Motor neuron (in vitro differentiated cells): ENCODE measurements around the gene KYAT1. TPM values are rescaled to one million over a fixed set of nuclear protein-coding genes. Genes with fewer than 3 reads are reported as not detected.
A peak's percentile ranks its signal among the peaks of the same experiment; 100 is the strongest.

ENCODE experiments used
- ATAC-seq, 8 experiments: fragments of 200-7000 bp; cut with Tn5 transposase; replicated peaks in 6 of 8; 2 replicates each; pipeline ENCODE4 v1.8.0; 2021; ENCODE audit warnings: mild to moderate bottlenecking in 8 of 8, moderate library complexity in 8 of 8
- H3K27ac ChIP-seq, 2 donors: fragments of 250-450 bp; sonication (Bioruptor Pico); 2 replicates each; pipeline ENCODE4 v1.9.0; 2021; ENCODE audit warnings: antibody characterized with exemption in 2 of 2, mild to moderate bottlenecking in 2 of 2, moderate library complexity in 1 of 2
- H3K4me1 ChIP-seq, 2 donors: fragments of 250-450 bp; sonication (Bioruptor Pico); replicated peaks in 1 of 2; 2 replicates each; pipeline ENCODE4 v1.6.1; 2021; ENCODE audit warnings: antibody characterized with exemption in 2 of 2, mild to moderate bottlenecking in 2 of 2, moderate library complexity in 1 of 2
- H3K4me3 ChIP-seq, 5 donors: fragments of 250-450 bp; sonication (Bioruptor Pico); 2 replicates each; pipeline ENCODE4 v1.9.0; 2021; ENCODE audit warnings: antibody characterized with exemption in 5 of 5, mild to moderate bottlenecking in 5 of 5, moderate library complexity in 4 of 5
- WGBS, 10 experiments: fragments of 450-650 bp; shearing (Covaris generic); methylation state at CpG; one replicate each; pipeline ENCODE4 v1.0.0; 2022; 5-methylcytosine and 5-hydroxymethylcytosine counted together
- in situ Hi-C, 9 experiments: fragments of 400-800 bp; cut with MboI; loops; one replicate each; pipeline ENCODE4 v1.15.0; 2021; ENCODE audit warnings: low sequenced_read_pairs in 9 of 9, low pct_unique_long_range_greater_than_20kb in 2 of 9; ENCODE audit not compliant: unreplicated experiment in 9 of 9
- total RNA-seq, 8 experiments: library from RNA; unstranded; fragments of 300-600 nt; gene quantifications; 2 replicates each; pipeline versions ENCODE4 v1.2.3 to v1.2.4, GENCODE V29; 2022

The KYAT1 gene
- total RNA-seq, 8 experiments from 2014 or later = 4.0 to 15.9 (median 10.8) TPM

GRCh38 chr9:128840524-128840923 lies 41.2 kb downstream of the KYAT1 start:
- 80 to 100% (median 100%) methylated on average over 1 of the region's 1 CpG; no CpG with 5 or more reads in 4 of the 10 experiments for WGBS, 10 experiments
- ATAC-seq = no peak

GRCh38 chr9:128838338-128838737 lies 43.4 kb downstream of the KYAT1 start:
- H3K4me3 ChIP-seq = no peak overlapping the region
- WGBS, 10 experiments = 40 to 100% (median 83%) methylated on average over 1 of the region's 3 CpGs; no CpG with 5 or more reads in 7 of the 10 experiments
- in situ Hi-C loops = no loop called here
- no peak overlapping the region for H3K27ac ChIP-seq
- no peaks in the 10 kb centered on the region for H3K4me1 ChIP-seq
- ATAC-seq = no peak

More at GRCh38 chr9:128840524-128840923, 41.2 kb downstream of the KYAT1 start:
- in situ Hi-C loops = no loop called here
- H3K4me3 ChIP-seq = no peak overlapping the region
- no peak overlapping the region for H3K27ac ChIP-seq
- no peaks in the 10 kb centered on the region for H3K4me1 ChIP-seq

- no peak for ATAC-seq
- no peak overlapping the region for H3K4me3 ChIP-seq
- 80 to 100% (median 96%) methylated on average over 1 to 10 of the region's 14 CpGs; no CpG with 5 or more reads in 5 of the 10 experiments for WGBS, 10 experiments
- no peak overlapping the region for H3K27ac ChIP-seq
- in situ Hi-C loops = no loop called here
- H3K4me1 ChIP-seq = no peaks in the 10 kb centered on the region
These were observed 45.1 kb downstream of the KYAT1 start for GRCh38 chr9:128836509-128837145.

GRCh38 chr9:128835246-128836210 lies 46.2 kb downstream of the KYAT1 start:
- in situ Hi-C loops = no loop called here
- Histone ChIP-seq H3K4me1 (no peaks in the 10 kb centered on the region), H3K4me3 (no peak overlapping the region), H3K27ac (no peak overlapping the region)
- 62 to 100% (median 93%) methylated on average over 1 to 14 of the region's 28 CpGs; no CpG with 5 or more reads in 1 of the 10 experiments for WGBS, 10 experiments
- ATAC-seq = no peak

- Histone ChIP-seq H3K27ac (no peak overlapping the region), H3K4me3 (no peak overlapping the region), H3K4me1 (peaks cover 2 to 3% of the 10 kb centered on the region in 2 donors)
- 88 to 100% (median 97%) methylated on average over 1 to 6 of the region's 10 CpGs; no CpG with 5 or more reads in 5 of the 10 experiments for WGBS, 10 experiments
- ATAC-seq = no peak
- in situ Hi-C loops = no loop called here
These were observed 48.1 kb downstream of the KYAT1 start for GRCh38 chr9:128833696-128834095.

- peak within 1 kb of the TSS; percentile 62 to 99 (median 83) for H3K4me3 ChIP-seq
- peaks cover 4% of the 10 kb centered on the region in 2 donors for H3K4me1 ChIP-seq
- ATAC-seq = peak; percentile 96 to 99 (median 98)
- peak within 1 kb of the TSS in 1 of 2 donors; percentile 59 for H3K27ac ChIP-seq
- WGBS, 10 experiments = 0 to 8% (median 0%) methylated on average over 1 to 20 of the region's 56 CpGs; no CpG with 5 or more reads in 3 of the 10 experiments
- in situ Hi-C loops = no loop called here
These were observed 52.1 kb downstream of the KYAT1 start, which contains the start of gene SPOUT1 for GRCh38 chr9:128829477-128830251. TSS of gene SPOUT1 (minus strand) at chr9:128829794. CDS start at chr9:128829780, 14 bp downstream.

- Histone ChIP-seq H3K4me1 (peaks cover 4% of the 10 kb centered on the region in 2 donors), H3K4me3 (peak overlapping the region; percentile 62 to 99 (median 83)), H3K27ac (no peak overlapping the region)
- ATAC-seq = no peak
- in situ Hi-C loops = no loop called here
- WGBS, 10 experiments = 0 to 53% (median 0%) methylated on average over 1 to 17 of the region's 18 CpGs; no CpG with 5 or more reads in 3 of the 10 experiments
These were observed 52.9 kb downstream of the KYAT1 start for GRCh38 chr9:128828719-128829452.

GRCh38 chr9:128828267-128828666 lies 53.5 kb downstream of the KYAT1 start:
- in situ Hi-C loops = no loop called here
- WGBS, 10 experiments = 58 to 100% (median 96%) methylated on average over 1 to 6 of the region's 8 CpGs; no CpG with 5 or more reads in 2 of the 10 experiments
- Histone ChIP-seq H3K4me1 (peaks cover 4% of the 10 kb centered on the region in 2 donors), H3K4me3 (no peak overlapping the region), H3K27ac (no peak overlapping the region)
- ATAC-seq = no peak

- WGBS, 10 experiments = 83 to 100% (median 100%) methylated on average over 1 to 9 of the region's 22 CpGs; no CpG with 5 or more reads in 4 of the 10 experiments
- no peak overlapping the region for H3K4me3 ChIP-seq
- in situ Hi-C loops = no loop called here
- peaks cover 4% of the 10 kb centered on the region in 2 donors for H3K4me1 ChIP-seq
- no peak for ATAC-seq
- no peak overlapping the region for H3K27ac ChIP-seq
These were observed 55.6 kb downstream of the KYAT1 start for GRCh38 chr9:128825923-128826700.

GRCh38 chr9:128824911-128825310 lies 56.8 kb downstream of the KYAT1 start:
- Histone ChIP-seq H3K4me3 (no peak overlapping the region), H3K4me1 (peaks cover 4 to 6% of the 10 kb centered on the region in 2 donors), H3K27ac (no peak overlapping the region)
- in situ Hi-C loops = no loop called here
- 86 to 100% (median 100%) methylated on average over 1 to 4 of the region's 7 CpGs; no CpG with 5 or more reads in 5 of the 10 experiments for WGBS, 10 experiments
- no peak for ATAC-seq

GRCh38 chr9:128823903-128824406 lies 57.8 kb downstream of the KYAT1 start:
- whole genome bisulfite sequencing, 10 experiments = no CpG with 5 or more reads among the region's 12 CpGs
- ATAC-seq = no peak
- no peak overlapping the region for H3K27ac ChIP-seq
- H3K4me3 ChIP-seq = no peak overlapping the region
- peaks cover 11 to 13% of the 10 kb centered on the region in 2 donors for H3K4me1 ChIP-seq
- in situ Hi-C loops = no loop called here
